ENCODE results near the gene PCYT2.
"Not testable (repeated sequence)": the region's sequence is repeated elsewhere in the genome, so short reads cannot be mapped to it uniquely, and the experiment has no call there.

The PCYT2 gene

DNA sequence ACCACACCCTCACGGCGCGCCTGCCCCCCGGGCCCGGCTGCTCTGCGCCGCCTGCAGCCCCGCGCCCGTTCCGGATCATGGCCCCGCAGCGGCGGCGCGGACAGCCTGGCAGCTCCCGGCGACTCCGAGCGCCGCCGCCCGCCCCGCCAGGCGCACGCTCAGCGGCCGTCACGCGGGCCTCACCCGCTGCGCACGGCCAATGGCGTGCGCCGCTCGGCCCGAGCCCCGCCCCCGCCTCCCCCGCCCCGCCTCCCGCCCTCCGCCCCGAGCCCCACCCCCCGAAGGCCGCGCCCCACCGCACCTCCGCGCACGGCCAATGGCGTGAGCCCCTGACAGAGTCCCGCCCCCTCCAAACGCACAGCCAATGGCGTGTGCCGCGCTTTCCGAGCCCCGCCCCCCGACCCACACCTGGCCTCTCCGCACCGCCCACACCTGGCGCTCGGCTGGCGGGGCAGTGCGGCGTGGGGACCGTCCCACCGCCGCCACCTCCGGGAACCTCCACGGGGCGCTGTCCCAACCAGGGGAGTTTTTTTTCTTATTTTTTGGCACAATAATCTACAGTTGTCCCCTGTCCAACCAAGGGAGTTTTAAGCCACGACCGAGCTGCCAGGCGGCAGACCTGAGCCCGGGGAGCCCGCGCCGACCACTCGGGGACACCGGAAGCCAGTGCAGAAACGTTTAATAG, at the start of gene PCYT2:
PCYT2 (minus strand) TSS at position 123 of the 685 bp plus-strand sequence; CDS start at position 79, 44 bp downstream.
- peak; percentile 91 for DNase-seq (ENCODE audit: low spot score)

DNA sequence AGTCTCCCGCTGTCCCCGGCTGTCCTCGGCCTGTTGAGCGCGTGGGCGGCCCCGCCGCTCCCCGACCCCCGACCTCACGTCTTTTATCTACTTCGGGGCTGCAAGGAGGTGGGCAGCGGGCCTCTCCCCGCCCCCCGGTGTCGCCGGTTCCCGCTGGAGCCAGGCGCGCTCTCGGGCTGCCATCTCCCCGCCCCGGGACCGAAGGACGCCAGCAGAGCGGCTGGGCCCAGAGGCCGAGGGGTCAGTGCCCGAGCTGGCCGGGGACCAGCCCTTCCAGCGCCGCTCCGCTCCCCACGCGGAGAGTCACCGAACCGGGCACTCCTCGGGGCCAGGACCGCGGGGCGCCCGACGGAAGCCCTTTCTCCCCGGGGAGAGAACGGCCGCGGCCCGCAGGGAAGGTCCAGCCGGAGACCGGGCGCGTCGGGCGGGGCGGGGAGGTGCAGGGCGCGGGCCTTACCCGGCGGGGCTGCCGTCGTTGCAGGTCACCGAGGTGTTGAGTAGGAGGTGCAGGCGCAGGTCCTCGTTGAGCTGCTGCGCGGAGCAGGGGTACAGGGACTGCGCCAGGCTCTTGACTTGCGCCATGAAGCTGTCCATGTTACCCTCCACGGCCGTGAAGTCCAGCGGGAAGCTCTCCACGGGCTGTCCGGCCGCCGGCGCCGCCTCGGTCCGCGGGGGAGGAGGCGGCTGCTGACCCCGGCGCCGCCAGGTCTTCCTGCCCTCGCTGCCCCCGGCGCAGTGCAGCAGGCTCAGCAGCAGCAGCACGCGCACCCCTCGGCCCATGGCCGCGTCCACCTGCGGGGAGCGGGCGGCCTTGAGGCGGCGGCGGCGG, 49.1 kb upstream of the PCYT2 start:
- DNase-seq (ENCODE audit: low spot score) = no peak

DNA sequence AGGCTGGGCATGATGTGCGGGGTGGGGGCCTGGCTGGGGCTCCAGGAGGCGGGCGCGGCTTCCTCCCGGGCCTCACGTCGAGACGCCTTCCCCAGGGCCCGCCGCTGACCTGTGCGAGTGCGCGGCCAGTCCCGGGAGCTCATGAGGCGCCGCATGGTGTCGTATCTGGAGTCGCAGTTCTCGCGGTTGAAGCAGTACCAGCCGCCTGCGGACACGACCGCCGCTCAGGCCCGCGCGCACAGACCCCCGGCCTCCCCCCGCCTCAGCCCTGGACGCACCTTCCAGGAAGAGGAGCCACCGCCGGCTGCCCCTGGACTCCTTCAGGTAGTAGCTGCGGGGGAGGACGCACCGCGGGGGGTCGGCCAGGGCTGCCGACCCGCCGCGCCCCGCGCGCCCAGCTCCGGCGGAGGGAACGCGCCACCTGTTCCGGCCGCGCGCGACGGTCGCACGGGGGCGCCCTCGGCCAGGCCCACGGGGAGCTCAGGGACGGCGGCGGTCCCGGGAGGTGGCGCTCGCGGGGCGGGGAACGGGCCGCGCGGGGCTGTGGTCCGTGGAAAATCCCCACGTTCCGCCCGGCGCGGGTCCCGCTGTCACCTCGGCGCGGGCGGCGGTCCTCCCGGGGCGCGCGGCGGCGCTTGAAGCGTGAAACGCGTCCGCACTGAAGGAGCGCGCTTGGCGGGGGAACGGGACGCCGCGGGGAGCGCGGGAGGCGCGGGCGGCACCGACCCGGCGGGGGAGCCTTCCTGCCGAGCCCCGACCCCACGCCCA, 48.3 kb upstream of the PCYT2 start:
- no peak for DNase-seq (ENCODE audit: low spot score)

DNA sequence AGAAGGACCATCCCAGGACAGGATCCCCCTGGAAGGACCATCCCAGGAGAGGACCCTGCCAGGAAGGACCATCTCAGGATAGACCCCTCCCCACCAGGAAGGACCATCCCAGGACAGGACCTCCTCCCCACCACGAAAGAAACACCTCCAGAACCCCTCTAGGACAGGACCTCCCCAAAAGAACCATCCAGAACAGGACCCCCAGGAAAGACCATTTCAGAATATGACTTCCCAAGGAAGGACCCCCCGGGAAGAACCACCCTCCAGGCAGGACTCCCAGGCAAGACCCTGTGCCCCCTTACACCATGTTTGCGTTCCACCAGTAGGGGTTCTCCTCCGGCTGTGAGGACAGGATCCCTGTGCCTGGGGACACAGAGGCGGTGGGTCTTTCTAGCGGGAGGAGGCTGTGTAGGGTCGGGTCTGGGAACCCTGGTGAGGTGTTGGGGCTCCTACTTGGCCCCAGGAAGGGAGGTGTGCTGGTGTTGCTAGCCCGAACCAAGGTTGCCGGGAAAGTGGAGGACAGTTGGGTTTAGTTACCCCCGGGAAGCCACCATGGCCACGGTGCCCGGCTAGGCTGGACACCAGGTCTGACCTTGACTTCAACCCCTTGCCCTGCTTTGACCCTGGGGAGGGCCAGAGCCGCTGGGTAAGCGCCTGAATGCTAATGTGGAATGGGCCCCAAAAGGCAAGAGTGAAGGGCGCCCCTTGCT, 47.6 kb upstream of the PCYT2 start:
- no peak for DNase-seq (ENCODE audit: low spot score)

DNA sequence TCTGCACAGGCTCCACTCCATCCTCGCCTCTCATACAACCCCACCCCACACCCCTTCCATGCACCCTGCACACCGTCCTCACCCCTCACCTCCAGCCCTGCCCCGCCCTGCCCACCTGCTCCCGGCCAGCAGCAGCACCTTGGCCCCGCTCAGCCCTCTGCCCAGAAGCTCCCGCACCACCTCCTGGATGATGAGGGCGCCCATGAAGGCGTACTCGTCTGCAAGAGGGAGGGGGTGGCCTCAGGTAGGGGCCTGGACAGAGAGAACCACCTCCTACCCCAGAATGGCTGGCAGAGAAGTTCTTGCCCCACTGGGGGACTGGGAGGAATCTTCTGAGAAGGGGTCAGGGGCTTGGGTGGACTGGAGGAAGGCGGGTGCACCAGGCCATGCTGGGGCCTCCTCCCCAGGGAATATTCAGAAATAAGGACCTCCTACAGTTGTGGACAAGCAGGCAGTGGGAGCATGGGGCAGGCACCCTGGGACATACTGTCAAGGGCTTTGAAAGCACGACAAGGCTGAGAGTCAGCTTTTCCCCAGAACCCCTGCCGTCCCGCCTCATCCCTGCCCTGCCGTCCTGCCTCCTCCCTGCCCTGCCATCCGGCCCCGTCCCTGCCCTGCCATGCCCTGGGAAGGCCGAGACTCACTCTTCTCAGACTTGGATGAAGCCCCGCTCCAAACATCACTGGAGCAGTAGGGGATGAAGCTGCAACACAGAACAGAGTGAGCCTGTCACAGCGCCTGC, 46.7 kb upstream of the PCYT2 start:
- DNase-seq (ENCODE audit: low spot score) = no peak

DNA sequence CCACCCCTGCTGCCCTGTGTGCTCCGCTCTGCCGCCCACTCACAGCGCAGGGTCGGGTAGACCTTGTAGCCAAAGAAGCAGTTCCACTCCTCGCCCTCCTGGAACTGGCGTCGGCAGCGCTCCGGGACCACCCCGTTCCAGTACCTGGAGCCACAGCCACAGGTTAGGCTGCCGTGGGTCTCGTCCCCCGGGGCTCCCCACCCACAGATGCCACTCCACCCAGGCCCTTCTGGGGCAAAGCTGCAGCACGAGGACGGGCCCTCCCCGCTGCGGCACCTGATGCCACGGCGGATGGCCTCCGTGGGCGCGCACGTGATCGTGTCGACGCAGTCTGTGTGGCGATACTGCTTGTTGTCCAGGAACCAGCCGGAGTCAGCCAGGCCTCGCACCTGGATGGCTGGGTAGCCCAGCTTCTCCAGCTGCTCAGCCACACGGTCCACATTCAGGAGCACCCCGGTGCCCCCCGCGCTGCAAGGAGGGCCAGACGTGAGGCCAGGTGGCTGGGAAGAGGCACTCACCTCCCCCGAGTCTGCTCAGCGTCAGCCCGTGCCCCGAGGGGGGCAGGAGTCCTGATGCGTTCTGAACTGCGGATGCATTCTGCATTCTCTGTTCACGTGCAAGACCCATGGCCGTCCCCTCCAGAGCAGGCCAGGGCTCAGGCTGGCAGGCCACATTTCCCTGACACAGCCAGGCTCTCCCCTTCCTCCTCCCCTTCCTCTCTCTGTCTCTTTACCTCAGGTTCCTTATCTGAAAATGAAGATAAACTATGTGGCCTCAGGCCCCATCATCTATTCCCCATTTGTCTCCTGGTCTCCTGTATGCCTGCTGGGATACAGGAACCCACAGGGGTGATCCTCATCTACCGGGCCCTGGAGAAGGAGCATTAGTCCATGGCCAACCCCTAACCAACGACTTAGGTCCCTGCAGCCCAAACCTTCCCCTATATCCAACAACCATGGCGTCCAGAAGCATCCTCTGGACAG, 45.7 kb upstream of the PCYT2 start:
- peak; percentile 52 for DNase-seq (ENCODE audit: low spot score)

DNA sequence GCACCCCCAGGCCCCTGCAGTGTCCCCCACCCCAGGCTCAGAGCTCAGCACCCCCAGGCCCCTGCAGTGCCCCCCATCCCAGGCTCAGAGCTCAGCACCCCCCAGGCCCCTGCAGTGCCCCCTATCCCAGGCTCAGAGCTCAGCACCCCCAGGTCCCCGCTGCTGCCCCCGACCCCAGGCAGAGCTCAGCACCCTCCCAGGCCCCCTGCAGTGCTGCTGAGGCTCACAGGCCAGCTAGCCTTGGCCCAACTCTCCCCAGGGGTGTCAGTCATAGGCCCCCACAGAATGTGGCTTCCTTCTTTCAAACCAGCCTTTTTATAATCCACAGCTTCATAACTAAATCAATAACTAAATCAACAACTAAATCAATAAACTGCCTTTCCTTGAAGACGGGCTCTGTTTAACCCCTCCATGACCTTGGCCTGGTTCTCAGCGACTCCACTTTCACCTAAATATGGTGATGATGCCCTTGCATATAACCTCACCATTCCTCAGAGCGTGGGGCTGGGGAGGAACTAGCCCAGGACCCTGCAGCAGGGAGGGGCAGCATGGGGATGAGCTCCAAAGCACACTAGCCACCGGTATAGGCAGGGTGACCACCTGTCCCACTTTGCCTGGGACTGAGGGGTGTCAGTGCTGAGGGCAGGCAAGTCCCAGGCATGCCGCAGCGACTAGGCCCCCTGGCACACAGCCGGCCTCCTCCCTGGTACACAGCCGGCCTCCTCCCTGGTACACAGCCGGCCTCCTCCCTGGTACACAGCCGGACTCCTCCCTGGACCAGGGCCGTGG, 44.8 kb upstream of the PCYT2 start:
- no peak for DNase-seq (ENCODE audit: low spot score)

DNA sequence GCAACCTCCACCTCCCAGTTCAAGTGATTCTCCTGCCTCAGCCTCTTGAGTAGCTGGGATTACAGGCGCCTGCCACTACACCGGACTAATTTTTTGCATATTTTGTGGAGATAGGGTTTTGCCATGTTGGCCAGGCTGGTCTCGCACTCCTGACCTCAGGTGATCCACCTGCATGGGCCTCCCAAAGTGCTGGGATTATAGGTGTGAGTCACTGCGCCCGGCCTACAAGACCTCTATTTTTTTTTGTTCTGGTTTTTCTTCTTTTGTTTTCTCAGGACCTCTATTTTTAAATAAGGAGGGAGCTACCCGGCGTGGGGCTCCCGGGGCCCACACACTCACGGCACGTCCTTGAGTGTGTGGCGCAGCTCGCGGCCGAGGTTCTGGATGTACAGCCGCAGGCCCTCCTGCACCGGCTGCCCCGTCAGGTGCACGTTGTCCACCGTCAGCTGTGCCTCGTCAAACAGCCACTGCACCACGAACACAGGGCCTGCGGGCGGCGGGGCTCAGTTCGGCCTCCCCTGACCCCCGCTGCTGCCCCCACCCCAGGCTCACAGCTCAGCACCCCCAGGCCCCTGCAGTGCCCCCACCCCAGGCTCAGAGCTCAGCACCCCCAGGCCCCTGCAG, 44.0 kb upstream of the PCYT2 start:
- no peak for DNase-seq (ENCODE audit: low spot score)

DNA sequence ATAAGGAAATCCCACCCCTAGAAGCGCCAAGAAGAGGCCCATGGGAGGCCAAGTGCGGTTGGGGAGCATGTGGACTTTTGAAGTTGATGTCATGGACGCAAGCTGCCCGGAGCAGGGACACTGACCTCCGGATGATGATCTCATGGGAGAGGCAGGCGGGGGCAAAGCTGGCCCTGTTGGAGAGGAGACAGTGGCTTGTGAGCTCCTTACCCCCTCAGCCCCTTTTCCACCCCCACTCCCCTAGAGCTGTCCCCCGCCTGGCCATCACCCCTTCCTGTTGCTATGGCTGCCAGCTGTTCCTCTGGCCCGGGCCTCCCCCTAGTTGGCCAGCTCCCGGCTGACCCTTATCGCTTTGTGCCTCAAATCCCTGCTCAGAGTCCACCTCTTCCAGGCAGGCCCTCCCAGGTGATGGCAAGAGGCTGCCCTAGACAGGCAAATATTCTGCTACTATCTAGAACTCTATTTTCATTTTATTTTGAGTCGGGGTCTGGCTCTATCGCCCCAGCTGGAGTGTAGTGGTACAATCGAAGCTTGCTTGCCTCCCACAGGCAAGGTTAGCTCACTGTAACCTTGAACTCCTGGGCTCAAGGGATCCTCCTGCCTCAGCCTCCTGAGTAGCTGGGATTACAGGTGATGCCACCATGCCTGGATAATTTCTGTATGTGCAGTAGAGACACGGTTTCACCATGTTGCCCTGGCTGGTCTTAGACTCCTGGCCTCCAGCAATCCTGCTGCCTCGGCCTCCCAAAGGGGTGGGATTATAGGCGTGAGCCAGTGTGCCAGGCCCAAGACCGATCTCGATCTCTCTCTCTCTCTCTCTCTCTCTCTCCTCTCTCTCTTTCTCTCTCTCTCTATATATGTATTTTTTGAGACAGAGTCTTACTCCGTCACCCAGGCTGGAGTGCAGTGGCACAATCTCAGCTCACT, 43.2 kb upstream of the PCYT2 start:
- no peak for DNase-seq (ENCODE audit: low spot score)

DNA sequence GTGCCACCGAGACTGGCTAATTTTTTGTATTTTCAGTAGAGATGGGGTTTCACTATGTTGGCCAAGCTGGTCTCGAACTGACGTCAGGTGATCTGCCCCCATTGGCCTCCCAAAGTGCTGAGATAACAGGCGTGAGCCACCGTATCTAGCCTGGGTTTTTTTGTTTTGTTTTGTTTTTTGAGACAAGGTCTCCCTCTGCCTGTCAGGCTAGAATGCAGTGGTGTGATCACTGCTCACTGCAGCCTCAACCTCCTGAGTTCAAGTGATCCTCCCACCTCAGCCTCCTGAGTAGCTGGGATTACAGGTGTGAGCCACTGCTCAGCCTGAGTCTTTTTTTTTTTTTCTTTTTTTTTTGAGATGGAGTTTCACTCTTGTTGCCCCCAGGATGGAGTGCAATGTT, 42.2 kb upstream of the PCYT2 start:
- DNase-seq (ENCODE audit: low spot score) = not testable (repeated sequence)

DNA sequence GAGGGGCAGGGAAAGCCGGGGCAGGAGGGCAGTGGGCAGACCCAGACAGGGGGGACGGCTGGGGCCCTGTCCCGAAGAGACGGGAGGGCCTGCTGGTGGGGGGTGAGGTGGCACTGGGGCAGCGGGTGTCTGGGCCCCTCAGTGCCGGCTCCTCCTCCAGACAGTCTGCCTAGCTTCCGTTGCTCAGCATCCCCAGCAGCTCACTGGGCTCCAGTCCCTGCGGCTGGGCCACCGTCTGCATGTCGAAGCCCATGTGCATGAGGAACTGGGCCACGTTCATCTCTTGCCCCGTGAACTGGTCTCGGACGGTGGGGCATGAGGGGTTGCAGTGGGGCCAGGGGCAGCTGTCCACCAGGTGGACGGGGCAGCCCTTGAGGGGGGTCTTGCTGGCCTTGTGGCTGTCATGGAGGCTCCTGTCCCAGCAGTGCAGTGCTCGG, 41.6 kb upstream of the PCYT2 start:
- DNase-seq (ENCODE audit: low spot score) = no peak

DNA sequence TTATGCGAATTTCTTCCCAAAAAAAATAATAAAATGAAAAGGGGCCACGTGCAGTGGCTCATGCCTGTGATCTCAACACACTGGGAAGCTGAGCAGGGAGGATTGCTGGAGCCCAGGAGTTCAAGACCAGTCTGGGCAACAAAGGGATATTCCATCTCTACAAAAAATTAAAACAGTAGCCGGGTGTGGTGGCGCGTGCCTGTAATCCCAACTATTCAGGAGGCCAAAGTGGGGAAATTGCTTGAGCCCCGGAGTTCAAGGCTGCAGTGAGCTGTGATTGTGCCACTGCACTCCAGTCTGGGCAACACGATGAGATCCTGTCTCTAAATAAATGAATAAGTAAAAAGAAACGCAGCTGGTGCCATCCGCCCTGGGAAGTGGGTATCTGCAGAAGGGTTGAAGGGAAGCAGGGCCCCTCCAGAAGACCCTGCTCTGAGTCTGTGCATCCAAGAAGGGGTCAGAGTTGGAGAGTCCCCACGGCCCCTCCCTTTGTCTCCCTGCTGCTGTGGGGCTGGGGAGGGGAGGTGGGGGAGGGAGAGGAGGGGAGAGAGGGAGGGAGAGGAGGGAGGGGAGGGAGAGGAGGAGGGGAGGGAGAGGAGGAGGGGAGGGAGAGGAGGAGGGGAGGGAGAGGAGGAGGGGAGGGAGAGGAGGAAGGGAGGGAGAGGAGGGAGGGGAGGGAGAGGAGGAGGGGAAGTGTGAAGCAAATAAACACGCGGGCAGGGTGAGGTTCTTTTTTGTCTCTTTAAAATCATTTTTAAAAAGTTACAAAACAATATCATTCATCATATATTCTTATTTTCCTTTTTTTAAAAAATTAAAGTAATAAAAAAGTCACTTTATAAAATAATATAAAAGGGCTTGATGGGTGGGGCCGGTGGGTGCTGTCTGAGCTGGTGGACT, 40.8 kb upstream of the PCYT2 start:
- DNase-seq (ENCODE audit: low spot score) = no peak

DNA sequence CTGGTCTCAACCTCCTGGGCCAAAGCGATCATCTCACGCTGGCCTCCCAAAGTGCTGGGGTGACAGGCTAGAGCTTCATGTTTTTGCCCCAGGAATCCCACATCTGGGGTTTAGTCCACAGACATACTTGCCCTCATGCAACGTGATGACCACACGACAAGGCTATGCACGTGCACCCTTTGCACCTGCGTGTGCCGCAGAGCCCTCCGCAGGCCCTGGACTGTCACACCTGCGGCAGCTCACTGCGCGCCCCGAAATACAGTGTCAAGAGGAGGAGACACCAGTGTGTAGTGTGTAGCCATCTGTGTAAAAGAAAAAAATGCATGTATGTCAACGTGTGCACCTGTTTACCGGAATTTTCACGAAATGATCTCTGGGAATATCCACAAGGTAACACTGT, 39.3 kb upstream of the PCYT2 start:
- DNase-seq (ENCODE audit: low spot score) = no peak

DNA sequence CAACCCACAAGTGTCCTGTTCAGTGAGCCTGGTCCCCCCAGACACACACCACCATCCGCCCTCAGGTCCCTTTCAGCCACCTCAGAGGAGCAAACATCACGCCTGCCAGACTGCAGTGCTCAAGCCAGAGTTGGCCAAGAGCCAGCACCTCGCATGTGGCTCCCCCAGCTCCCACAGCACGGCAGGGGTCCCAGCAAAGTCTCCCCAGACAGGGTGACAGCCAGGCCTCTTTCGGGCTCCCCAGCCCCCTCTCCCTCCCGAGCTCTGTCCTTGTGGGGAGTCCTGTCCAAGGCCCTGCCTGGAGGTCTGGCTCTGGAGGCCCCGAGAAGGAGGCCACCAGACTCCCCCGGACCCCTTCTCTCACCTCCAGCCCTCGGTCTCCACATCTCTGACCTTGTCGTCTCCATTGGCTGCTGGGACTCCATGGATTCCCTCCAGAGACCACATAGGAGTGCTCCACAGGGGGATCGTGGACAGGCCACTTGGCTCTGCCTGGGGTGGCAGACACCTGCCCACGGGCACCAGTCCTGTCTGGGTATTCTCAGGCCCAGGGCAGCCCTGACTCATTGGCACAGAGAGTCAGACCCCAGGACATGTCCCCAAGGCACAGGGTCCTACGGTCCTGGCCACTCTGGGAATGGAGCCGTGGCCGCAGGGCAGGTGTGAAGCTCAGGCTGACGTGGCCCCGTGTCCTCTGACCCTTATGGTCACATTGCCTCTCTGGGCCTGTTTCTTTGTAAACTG, 37.6 kb upstream of the PCYT2 start:
- no peak for DNase-seq (ENCODE audit: low spot score)

DNA sequence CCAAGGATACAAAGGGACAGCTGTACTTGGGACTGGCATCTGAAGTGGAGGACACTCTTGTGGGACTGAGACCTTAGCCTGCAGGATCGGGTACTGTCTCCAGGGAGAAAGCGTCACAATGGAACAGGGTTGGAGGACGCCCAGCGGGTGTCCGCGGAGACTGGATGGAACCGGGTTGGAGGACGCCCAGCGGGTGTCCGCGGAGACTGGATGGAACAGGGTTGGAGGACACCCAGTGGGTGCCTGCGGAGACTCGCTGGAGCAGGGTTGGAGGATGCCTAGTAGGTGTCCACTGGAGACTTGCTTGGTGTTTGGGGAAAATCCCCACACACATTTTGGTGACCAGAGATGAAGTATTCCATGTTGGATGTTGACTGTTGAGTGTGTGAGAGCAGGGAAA, 36.0 kb upstream of the PCYT2 start, which contains the start of gene MYADML2:
MYADML2 (minus strand) TSS at position 45 of the 400 bp plus-strand sequence. CDS start 5,492 bp downstream, outside the sequence.
- no peak for DNase-seq (ENCODE audit: low spot score)

DNA sequence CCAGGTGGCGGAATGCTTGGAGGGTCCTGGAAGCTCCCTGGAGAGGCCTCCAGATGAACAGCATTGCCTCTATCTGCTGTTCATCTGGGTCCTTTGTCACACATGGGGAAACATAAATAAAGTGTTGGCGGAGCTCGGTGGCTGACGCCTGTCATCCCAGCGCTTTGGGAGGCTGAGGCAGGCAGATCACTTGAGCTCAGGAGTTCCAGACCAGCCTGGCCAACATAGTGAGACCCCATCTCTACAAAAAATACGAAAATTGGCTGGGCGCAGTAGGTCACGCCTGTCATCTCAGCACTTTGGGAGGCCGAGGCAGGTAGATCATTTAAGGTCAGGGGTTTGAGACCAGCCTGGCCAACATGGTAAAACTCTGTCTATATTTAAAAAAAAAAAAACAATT, 33.7 kb upstream of the PCYT2 start:
- no peak for DNase-seq (ENCODE audit: low spot score)
